CD4-positive, alpha-beta T cell treated with Interferon alpha-2 for 1 hour (primary cell): ENCODE measurements around the gene STPG2.

Experiments
- DNase-seq, 2 donors: peaks; one replicate each; pipeline ENCODE4 v3.0.0-alpha.2; 2020 to 2022

Gene STPG2

DNA sequence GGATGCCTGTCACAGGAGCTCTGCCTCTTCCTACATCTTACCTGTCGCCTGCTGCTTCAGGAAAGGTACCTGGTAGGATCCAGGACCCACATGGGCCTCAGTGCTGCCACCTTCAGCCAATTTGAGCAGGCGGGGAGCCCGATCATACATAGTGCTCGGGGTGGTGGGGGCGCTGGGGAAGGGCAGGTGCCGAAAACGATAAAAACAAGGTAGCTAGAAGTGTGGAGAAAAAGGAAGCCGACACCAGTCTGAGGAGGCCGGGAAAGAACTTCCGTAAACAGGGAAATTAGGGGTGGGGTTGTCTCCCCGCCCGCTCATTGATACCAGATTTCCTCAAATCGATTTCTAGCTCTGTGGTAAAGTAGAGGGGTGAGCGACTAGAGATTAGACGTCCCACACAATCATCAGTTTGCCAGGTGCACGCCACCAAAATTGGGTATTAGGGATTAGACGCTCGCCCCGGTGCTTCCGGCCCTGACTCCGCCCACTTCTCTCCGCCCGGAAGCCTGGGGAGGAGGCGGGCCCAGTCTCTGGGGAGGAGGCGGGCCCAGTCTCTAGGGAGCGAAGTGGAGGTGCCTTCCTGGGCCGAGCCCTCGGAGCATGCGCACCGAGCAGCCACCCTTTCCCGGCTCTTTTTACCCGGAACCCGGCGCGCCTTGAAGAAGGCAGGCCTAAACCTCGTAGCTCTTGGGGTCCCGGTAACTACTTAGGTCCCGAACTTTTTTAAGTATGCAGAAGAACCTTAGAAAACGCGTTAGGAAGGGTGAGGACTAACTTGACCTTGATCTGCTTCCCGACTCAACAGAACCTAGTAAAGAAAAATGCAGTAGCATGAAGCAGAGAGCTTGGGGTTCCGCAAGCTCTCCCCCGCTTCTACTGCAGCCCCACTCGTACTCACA is at the start of gene STPG2:
Gene STPG2 (minus strand): TSS at position 476 of the 899 bp plus-strand sequence.
- peak; percentile 94 for DNase-seq

DNA sequence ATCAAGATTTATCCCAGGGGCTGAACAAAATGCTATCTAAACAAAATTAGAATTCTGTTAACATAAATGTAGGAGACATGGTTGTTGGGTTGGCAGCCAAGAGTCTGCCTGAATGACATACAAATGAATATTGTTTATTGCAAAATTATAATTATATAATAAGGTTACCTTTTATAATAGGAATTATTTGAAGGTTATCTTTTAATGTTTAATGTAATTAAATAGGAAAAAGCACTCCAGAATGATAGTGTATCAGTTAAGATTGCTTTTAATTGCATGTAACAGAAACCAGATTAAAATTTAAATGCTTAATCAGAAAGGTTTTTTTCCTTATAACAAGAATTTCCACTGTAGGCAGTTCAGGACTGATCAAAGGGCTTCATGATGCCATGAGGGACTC is 42.0 kb upstream of the STPG2 start:
- DNase-seq: no peak

DNA sequence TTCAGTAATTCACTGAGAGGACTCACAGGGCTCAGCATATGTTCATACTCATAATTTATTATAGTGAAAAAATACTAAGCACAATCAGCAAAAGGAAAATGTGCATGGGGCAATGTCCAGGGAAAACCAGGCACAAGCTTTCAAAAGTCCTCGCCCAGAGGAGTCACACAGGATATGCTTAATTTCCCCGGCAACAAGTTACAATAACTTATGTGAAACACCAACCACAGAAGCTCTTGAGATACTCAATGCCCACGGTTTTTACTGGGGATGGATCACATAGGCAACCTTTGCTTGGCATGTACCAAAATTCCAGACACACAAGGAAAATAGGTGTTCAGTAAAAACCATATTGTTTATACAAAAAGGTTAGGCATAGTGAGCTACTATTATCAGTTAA is 38.5 kb upstream of the STPG2 start:
- DNase-seq: no peak

DNA sequence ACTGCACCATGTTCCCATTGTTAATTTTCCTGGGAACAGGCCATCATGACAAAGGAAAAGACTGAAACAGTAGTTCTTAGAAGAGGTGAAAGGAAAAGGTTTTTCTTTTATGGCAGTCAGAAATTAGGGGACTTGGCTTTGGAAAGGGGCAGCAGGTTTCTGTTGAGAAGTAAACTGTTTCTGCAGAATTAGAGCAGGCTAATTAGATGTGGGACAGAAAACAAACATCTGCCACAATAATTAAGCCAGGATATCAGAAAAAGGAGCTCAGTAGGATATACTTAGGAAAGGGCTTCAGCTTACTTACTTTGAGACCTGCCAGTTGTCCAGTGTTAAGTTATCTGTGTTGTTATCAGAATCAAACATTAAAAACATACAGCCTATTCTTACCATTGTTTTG is 36.7 kb upstream of the STPG2 start:
- no peak for DNase-seq

DNA sequence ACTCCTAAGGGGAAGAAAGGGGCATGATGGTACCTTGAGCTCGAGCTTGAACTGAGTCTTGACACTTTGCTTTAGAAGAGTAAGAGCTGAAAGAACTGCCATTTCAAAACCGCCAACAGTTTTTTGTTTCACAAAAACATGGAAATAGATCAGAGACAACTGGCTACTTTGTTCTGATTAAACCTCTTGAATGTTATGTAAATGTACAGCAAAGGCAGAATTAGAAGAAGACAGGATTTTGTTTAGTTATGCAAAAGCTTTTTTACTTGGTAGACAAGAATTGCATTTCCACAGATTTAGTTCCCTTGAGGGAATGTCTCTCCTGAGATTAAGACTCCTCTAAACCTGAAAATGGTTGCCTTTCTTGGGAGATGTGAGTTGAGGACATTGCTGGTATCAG is 33.3 kb upstream of the STPG2 start:
- DNase-seq: no peak

DNA sequence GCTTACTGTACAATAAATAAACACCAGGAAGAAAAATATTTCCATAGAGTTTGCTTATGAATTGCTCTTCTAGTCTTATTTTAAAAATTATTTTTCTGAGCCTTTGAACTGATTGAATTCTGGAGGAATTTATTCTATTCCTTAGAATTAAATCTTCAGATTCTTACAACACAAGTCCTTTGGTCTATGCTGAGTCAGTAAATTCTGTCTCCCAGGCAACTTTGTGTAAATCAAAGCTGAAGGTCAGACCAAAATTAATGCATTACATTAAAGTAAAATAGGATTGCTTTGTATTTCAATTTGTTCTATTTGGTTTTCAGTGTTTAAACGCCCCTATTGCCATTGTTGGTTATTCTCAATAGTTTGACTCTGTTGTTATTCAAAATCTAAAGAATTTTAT is 26.8 kb upstream of the STPG2 start:
- DNase-seq: no peak

DNA sequence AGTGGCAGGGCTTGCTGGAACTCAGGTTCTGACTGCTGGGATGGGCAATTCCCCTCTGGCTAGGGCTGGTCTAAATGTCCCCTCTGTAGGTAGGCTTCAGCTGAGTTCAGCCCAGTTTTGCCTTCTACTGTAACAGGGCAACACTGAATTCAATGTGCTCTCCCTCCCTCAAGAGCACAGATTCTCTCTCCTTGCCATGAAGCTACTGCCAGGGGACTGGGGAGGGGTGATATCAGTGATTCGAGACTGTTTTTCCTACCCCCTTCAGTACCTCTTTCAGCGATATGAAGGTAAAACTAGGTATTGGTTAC is 23.4 kb upstream of the STPG2 start:
- no peak for DNase-seq

DNA sequence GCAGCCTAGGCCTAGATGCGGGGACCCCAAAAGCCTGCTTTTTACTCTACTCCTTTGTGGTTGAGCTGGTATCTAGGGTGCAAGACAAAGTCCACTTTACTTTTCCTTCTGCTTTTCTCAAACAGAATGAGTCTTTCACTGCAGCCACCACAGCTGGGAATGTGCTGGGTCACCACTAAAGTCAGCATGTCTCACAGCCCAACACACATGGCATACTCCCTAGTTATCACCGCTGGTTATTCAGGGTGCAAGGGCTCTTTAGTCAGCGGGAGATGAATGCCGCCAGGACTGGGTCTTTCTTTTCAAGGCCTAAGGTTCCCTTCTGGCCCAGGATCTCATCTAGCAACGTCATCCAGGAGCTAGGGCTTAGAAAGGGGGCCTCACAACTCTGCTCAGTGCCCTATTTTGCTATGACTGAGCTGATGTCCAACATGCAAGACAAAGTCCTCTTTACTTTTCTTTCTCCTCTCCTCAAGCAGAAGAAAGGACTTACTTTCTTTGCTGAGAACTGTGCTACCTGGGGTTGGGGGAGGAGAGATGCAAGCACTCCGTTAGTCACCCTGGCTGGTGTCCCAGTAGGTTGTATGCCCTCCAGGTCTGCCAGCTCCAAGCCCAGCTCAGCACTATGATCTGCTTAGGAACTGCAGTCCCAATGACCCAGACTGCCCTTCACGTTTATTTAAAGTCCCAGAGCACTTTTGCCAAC is 22.9 kb upstream of the STPG2 start:
- no peak for DNase-seq

DNA sequence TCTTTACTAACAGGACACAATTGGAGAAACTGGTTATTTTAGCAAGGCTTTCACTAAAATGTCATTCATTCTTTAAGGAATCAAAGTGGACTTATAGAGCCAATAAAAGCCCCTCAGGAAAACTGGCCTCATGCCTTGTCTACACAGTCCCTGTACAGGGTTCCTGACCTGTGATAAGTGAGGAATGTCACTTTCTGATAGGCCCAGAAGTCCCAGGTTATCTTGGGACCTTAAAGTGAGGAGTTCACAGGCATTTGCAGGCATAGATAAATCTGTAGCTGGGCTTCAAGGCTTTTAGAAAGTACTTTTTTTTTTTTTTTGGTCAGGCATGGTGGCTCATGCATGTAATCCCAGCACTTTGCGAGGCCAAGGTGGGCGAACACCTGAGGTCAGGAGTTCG is 19.4 kb upstream of the STPG2 start:
- DNase-seq: no peak

DNA sequence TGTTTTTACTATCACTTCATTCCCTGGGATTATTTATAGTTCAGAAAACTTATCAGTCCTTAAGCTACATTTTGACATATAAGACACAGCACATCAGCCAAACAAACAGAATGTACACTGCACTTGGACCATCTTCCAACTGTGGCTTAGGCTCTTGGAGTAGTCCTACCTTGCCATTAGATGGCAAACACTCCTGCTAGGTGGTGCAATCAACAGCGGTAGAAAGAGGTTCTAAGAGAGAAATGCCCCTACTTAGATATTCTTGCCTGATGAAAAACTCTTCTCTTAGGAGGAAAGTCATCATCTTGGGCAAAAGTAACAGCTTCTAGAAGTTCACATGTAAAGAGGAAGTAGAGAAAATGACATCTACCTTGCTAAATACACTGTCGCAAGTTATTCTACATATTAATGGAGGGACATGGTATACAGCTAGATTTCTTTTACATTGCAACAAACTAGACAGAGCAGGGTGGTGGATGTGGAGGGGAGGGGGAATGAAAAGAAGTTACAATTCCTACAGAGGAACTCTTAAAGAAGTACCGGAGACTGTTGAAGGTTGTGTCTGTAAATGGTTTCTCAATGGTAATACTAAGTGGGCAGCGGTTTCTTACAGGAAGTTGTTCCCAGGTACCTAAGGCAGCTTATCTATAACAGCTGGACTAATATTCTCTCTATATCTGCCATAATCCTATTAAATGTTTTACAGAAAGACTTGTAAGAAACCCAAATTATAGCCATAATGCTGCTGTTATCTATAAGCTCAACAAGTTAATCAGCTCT is 8.1 kb upstream of the STPG2 start:
- no peak for DNase-seq

DNA sequence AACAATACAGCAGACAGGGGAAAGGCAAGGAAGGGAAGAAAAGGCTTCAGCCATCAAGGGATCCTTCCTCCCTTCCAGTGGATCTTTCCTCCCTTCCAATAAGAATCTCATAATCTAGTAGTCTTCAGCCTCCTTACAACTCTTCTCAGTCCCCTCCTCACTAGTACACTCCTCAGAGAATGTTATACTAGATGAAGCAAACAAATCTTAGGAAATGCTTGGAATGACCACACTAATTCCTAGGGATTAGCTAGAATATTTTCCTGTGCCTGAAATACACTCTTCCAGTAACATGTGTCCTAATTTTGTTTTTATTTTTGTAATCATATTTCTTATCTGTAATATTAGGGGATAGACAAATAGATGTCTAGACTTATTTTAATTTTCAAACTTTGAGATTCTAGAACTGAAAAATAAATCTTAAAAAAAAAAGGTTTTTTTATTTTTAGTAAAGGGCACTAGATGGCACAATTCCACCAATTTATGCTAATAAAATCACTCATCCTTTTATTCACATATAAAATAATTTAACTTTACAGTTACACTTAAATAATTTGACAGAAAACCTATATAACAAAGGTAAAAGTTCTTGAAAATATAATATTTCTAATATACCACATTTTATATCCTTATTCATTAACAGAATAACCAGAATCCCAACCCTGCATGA is 7.0 kb upstream of the STPG2 start:
- peak in 1 of 2 donors; percentile 11 for DNase-seq

DNA sequence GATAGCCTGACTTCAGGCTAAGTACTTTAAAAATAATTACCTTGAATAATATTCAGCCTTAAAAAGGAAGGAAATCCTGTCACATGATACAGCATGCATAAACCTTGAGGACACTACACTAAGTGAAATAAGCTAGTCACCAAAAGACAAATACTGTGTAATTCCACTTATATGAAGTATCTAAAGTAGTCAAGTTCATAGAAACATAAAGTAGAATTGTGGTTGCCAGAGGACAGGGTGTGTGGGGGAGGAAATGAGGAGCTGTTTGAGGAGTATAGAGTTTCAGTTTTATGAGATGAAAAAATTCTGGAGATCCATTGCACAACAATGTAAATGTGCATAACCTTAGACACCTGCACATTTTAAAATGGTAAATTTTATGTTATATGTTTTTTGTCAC is 5.6 kb upstream of the STPG2 start:
- no peak for DNase-seq

DNA sequence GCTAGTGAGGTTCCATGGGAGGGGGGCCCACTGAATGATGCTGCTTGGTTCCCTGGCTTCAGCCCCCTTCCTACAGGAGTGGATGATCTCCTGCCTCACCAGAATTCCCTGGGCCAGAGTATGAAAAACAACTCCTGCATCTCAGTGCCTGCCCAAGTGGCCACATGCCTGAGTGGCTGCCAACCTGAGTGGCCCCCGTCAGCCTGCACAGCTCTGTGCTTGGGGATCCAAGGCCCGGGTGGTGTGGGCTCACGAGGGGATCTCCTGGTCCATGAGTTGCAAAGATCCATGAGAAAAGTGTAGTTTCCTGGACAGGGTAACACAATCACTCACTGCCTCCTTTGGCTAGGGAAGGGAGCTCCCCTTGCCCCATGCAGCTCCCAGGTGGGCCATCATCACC is 17.1 kb downstream of the STPG2 start:
- DNase-seq: no peak

DNA sequence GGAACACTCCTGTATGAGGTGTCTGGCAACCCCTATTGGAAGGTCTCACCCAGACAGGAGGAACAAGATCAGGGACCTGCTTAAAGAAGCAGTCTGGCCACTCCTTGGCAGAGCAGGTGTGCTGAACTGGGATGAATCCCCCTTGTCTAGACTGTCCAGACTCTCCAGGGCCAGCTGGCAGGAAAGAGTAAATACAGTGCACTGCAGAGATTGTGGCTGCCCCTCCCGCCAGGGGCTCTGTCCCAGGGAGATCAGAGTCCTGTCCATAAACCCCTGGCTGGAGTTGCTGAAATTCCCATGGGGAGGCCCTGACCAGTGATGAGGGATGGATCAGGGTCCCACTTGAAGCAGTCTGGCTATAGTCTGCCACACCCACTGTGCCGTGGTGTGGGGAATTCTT is 17.7 kb downstream of the STPG2 start:
- DNase-seq: no peak

DNA sequence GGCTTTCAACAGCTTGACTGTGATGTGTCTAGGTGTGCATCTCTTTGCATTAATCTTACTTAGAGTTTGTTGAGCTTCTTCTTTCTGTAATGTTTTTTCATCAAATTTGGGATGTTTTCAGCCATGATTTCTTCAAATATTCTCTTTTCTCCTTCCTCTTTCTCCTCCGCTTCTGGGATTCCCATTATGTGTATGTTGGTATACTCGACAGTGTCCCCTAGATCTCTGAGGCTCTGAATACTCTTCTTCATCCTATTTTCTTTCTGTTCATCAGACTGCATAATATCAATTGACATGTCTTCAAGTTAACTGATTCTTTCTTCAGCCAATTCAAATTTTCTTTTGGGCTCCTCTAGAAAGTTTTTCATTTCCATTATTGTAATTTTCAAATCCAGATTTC is 25.9 kb downstream of the STPG2 start:
- no peak for DNase-seq

DNA sequence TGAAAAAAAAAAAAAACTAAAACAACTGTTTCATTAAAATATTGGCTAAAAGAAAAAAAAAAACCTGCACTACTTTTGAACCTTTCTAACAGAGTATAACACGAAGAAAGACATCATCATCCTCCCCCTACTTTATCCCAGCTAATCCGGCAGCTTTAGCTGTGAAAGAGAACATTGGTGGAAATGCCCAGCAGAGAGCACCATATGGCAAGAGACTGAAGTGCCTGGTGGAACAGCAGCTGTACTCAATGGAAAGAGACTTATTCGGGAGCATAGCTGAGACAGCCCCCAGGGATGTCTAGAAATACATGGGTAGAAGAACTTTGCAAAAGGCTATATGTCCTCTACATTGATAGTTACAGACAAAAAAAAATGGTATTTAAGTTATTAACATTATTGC is 30.3 kb downstream of the STPG2 start:
- DNase-seq: peak in 1 of 2 donors; percentile 3

DNA sequence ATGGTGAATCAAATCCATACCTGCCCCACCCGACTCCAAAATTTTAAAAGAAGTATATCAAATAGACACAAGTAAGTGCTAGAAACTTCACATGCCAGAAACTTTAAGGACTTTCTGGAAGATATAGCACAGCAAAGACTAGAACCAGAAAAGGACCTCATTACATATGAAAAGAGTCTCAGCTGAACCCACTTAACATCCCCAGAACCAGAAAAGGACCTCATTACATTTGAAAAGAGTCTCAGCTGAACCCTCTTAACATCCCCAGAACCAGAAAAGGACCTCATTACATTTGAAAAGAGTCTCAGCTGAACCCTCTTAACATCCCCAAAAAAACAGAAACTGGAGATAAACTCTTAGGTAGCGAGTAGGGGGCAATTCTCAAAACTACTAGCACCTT is 32.3 kb downstream of the STPG2 start:
- no peak for DNase-seq

DNA sequence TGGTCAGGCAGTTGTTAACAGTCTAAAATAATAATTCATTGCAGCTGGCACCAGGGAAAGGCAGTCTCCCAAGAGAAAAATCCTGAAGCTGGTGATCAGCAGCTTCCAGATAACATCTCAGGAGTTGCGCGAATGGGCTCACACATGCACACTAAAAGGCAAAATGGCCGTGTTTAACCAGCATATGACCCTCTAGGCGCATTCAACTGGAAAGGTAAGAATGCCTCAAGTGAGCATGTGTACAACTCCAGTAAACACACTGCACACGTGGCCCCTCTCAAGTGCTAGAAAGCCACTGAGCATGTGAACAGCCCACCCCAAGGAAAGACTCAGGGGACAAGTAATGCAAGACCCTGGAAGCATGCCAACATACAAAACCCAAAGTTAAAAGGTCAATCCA is 33.1 kb downstream of the STPG2 start:
- no peak for DNase-seq

DNA sequence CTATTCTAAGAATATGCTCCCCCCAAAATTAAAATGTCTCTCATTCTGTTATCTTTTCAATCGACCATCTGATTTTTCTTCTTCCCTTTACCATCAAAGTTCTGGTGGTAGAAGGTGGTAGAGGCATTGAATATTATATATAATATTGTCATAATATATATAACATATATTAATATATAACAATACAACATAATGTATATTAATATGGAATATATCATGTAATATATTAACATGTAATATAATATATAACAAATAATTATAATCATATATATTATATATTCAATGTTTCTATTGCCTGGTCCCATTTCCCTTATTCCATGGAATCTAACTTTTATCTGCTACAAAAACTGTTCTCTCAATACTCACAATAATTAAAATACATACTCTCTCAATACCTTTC is 40.6 kb downstream of the STPG2 start:
- no peak for DNase-seq

DNA sequence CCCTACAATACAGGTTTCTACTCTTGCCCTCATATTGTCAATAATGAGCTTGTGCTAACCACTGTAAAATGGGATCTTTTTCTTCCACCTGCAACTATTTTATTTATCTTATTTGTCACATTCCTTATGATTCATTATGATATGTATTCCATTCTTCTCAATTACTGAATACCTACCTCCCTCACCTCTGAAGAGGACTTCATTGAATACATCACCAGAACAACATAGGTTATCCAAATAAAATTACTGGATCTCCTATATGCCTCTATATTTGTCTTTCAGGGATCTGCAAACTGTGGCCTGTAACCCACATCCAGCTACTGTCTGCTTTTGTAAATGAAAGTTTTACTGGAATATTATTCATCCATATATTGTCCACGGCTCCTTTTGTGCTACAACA is 41.3 kb downstream of the STPG2 start:
- no peak for DNase-seq

DNA sequence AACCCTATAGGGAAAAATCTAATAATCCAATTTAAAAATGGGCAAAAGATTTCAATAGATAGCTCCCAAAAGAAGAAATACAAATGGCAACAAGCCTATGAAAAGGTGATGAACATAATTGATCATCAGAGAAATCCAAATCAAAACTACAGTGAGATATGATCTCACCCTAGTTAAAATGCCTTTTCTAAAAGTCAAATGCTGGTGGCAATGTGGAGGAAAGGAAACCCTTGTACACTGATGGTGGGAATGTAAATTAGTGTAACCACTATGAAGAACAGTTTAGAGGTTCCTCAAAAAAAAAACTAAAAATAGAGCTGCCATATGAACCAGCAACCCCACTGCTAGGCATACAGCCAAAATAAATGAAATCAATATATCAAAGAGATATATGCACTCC is 44.5 kb downstream of the STPG2 start:
- no peak for DNase-seq

DNA sequence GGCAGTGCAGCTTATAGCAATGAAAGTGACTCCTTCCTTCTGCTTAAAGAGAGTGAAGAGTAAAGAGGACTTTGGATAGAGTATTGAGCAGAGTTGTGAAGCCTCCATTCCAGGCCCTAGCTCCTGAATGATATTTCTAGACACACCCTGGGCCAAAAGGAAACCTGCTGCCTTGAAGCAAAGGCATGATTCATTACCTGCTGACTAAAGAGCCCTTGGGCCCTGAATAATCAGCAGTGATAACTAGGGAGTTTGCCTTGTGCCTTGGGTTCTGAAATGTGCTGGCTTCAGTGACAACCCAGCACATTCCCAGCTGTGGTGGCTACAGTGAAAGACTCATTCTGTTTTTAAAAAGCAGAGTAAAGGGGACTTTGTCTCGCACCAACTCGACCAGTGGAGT is 49.2 kb downstream of the STPG2 start:
- DNase-seq: no peak

DNA sequence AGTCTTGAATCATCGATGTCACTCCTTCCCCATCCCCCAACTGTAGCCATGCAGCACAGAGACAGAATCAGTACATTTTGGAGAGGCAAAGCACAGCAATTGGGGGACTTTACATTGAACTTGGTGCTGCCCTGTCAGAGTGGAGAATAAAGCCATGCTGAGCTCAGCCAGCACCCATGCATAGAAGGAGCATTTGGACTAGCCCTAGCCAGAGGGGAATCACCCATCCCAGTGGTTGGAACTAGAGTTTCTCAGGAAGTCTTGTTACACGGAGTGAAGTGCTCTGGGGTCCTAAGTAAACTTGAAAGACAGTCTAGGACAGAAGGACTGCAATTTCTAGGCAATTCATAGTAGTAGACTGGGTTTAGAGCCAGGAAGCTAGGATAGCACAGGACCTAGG is 49.6 kb downstream of the STPG2 start:
- DNase-seq: no peak
